Hepatocyte (in vitro differentiated cells): ENCODE measurements around the gene DGKZ. TPM values are rescaled to one million over a fixed set of nuclear protein-coding genes. Genes with fewer than 3 reads are reported as not detected.

Experiments used
- DNase-seq: peaks from one replicate; pipeline ENCODE4 v3.0.0-alpha.2; 2016; ENCODE audit warnings: low spot score
- H2AFZ ChIP-seq: fragments of 200-600 bp; sonication (generic); 2 replicates; pipeline ENCODE4 v1.6.0; 2016; ENCODE audit warnings: antibody characterized with exemption, mild to moderate bottlenecking
- H3K27ac ChIP-seq: fragments of 200-600 bp; sonication (generic); 2 replicates; pipeline ENCODE4 v1.5.1; 2016; ENCODE audit warnings: mild to moderate bottlenecking
- H3K27me3 ChIP-seq: fragments of 200-600 bp; sonication (generic); 2 replicates; pipeline ENCODE4 v1.6.1; 2016
- H3K36me3 ChIP-seq: fragments of 200-600 bp; sonication (generic); replicated peaks from 2 replicates; pipeline ENCODE4 v1.5.1; 2016; ENCODE audit warnings: low read depth; ENCODE audit not compliant: insufficient read depth
- H3K4me1 ChIP-seq: fragments of 200-600 bp; sonication (generic); 2 replicates; pipeline ENCODE4 v1.5.1; 2016; ENCODE audit warnings: mild to moderate bottlenecking, moderate library complexity; ENCODE audit not compliant: insufficient read depth
- H3K4me2 ChIP-seq: fragments of 200-600 bp; sonication (generic); 2 replicates; pipeline ENCODE4 v1.6.0; 2016
- H3K4me3 ChIP-seq: fragments of 200-600 bp; sonication (generic); 2 replicates; pipeline ENCODE4 v1.5.1; 2016; ENCODE audit warnings: mild to moderate bottlenecking
- H3K79me2 ChIP-seq: fragments of 200-600 bp; sonication (generic); 2 replicates; pipeline ENCODE4 v1.6.0; 2017; ENCODE audit warnings: mild to moderate bottlenecking
- H3K9me2 ChIP-seq: fragments of 200-600 bp; sonication (generic); replicated peaks from 2 replicates; pipeline ENCODE4 v1.6.0; 2017; ENCODE audit warnings: mild to moderate bottlenecking; ENCODE audit not compliant: insufficient read depth
- H3K9me3 ChIP-seq: fragments of 200-600 bp; sonication (generic); 2 replicates; pipeline ENCODE4 v1.5.1; 2016; ENCODE audit warnings: low read depth, mild to moderate bottlenecking
- H4K20me1 ChIP-seq: fragments of 200-600 bp; sonication (generic); 2 replicates; pipeline ENCODE4 v1.6.0; 2016; ENCODE audit warnings: mild to moderate bottlenecking; ENCODE audit not compliant: insufficient read depth, poor library complexity, severe bottlenecking
- EZH2 ChIP-seq: fragments of 200-600 bp; sonication (generic); IDR thresholded peaks from 2 replicates; pipeline ENCODE4 v1.6.1; 2016; ENCODE audit warnings: antibody characterized with exemption, mild to moderate bottlenecking, borderline replicate concordance
- EZH2phosphoT487 ChIP-seq: fragments of 200-600 bp; sonication (generic); IDR thresholded peaks from one replicate; pipeline ENCODE4 v1.6.1; 2018; ENCODE audit warnings: antibody characterized with exemption, mild to moderate bottlenecking, low read depth, moderate library complexity; ENCODE audit not compliant: unreplicated experiment, severe bottlenecking
- WGBS: methylation state at CpG from one replicate; pipeline ENCODE4 v1.1.6; 2016; ENCODE audit warnings: low lambda C conversion rate; ENCODE audit errors: missing lambda C conversion rate; 5-methylcytosine and 5-hydroxymethylcytosine counted together
- polyA plus RNA-seq: library from polyadenylated mRNA; unstranded; fragments of >200 nt; fragmentation: Nextera tagmentation; extraction: Ambion mirVana; gene quantifications from 2 replicates; pipeline ENCODE4 v1.2.1, GENCODE V29; 2016
- total RNA-seq: library from RNA; depleted of rRNA; stranded (reverse); fragments of >200 nt; gene quantifications from 2 replicates; pipeline ENCODE4 v1.2.3, GENCODE V29; 2014
- TF ChIP-seq, protein P1 (sequence below): fragments of 200-600 bp; sonication (generic); IDR thresholded peaks from 2 replicates; pipeline ENCODE4 v1.5.1; 2016; ENCODE audit warnings: antibody characterized with exemption, mild to moderate bottlenecking; ENCODE audit not compliant: poor library complexity

Gene DGKZ
- total and polyA plus RNA-seq, 2 experiments from 2014 or later, result 26.6 to 42.9 TPM

DNA sequence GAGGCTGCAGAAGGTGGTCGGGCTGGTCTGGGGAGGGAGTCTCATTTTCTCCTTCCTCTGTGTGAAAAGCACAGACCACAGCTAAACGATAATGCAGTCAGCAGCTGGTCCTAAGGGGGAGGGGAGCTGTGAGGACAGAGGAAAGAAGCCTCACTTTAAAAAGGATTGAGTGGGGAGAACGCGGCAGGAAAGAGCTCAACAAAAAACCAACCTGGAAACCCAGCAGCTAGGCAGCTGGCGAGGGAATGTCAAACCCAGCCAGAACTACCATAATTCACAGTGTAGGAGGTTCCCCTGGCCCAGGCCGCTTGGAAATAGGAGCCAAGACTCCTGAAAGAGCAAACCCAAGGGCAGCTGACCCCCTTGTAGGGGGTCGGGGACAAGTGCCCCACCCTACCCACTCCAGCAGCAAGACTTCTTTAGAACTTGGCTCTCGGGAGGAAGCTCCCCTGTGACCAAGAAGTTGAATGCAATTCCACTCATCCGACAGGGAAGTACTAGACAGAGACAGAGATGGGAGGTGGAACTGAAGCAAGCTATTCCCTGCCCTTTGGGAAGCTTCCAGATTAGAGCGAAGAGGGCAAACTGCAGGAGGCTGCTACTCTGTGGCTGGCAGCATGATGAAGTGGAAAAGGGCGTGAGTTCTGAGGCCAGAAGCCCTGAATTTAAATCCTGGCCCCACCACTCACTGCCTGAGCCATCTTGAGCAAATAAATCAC is 16.5 kb upstream of the DGKZ start:
- Histone ChIP-seq H3K27me3 (peaks cover 56% of the 10 kb centered on the region), H3K4me3 (no peak overlapping the region), H3K79me2 (no peaks in the 10 kb centered on the region), H2AFZ (no peak overlapping the region), H3K9me3 (no peaks in the 10 kb centered on the region), H3K4me1 (peaks cover 9% of the 10 kb centered on the region), H3K4me2 (peak overlapping the region; percentile 49), H4K20me1 (no peaks in the 10 kb centered on the region), H3K36me3 (no peaks in the 10 kb centered on the region), H3K27ac (no peak overlapping the region), H3K9me2 (no peaks in the 10 kb centered on the region)
- WGBS, result 24% methylated on average over 11 of the region's 11 CpGs
- TF ChIP-seq, protein P1, sequence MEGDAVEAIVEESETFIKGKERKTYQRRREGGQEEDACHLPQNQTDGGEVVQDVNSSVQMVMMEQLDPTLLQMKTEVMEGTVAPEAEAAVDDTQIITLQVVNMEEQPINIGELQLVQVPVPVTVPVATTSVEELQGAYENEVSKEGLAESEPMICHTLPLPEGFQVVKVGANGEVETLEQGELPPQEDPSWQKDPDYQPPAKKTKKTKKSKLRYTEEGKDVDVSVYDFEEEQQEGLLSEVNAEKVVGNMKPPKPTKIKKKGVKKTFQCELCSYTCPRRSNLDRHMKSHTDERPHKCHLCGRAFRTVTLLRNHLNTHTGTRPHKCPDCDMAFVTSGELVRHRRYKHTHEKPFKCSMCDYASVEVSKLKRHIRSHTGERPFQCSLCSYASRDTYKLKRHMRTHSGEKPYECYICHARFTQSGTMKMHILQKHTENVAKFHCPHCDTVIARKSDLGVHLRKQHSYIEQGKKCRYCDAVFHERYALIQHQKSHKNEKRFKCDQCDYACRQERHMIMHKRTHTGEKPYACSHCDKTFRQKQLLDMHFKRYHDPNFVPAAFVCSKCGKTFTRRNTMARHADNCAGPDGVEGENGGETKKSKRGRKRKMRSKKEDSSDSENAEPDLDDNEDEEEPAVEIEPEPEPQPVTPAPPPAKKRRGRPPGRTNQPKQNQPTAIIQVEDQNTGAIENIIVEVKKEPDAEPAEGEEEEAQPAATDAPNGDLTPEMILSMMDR, result no peak
- TF ChIP-seq EZH2phosphoT487 (no peak), EZH2 (no peak)
- DNase-seq, result no peak

DNA sequence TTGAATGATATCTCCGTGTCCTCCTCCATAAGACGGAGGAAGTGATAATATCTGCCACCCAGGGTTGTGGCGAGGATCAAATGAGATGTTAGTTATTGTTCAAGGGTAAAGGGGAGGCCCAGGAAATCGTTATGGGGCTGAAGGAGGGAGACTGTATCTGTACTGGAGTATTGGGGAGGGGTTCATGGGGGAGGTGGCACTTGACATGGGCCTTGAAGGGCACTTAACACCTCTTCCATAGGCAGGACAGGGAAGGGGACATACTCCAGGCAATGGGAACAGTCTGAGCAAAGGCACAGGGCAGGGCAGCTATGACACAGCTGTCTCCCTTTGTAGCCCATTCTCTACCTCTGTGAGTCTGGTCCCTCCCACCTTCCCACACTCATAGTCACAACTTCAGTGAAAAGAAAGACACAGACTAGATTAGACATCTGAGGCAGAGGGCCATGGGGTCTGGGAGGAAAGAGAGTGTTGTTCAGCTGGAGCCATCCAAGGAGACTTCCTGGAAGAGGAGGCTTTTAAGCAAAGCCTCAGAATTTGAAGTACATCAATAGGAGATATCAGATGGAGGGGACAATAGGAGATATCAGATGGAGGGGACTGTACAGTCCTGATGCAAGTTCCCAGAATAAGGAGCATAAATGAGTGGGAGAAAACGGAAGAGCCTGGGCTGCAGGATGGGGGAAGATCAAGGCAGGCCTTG is 15.8 kb upstream of the DGKZ start:
- H3K79me2 ChIP-seq, result no peaks in the 10 kb centered on the region
- H3K36me3 ChIP-seq, result no peaks in the 10 kb centered on the region
- H3K4me1 ChIP-seq, result peaks cover 9% of the 10 kb centered on the region
- H3K27ac ChIP-seq, result no peak overlapping the region
- H3K27me3 ChIP-seq, result peaks cover 56% of the 10 kb centered on the region
- H3K4me2 ChIP-seq, result no peak overlapping the region
- no peak for TF ChIP-seq EZH2phosphoT487
- TF ChIP-seq, protein P1, result no peak
- TF ChIP-seq EZH2, result no peak
- no peaks in the 10 kb centered on the region for H4K20me1 ChIP-seq
- 45% methylated on average over 5 of the region's 5 CpGs for WGBS
- no peak overlapping the region for H2AFZ ChIP-seq
- no peak for DNase-seq
- H3K4me3 ChIP-seq, result no peak overlapping the region
- H3K9me2 ChIP-seq, result no peaks in the 10 kb centered on the region
- H3K9me3 ChIP-seq, result no peaks in the 10 kb centered on the region

DNA sequence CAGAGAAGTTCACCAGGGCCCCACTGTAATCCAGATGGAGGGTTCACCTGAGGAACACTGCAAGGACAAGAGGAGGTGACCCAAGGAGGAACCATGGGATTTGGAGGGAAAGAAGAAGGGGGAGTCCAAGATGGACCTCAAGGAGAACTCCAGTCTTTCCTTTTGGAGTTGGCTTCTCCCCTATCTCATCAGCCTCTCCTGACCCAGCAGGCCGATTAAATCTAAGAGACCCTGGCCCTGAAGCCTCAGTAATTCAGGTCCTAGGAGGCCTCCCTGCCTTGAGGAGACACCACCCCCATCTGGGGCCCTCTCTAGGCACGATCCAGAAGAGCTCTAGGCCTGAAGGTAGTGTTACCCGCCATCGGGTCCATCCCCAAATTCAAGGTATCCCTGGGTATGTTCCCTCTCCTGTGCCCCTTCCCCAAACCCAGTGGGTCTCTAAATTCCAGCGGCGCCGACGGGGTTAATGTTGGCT is 15.1 kb upstream of the DGKZ start:
- TF ChIP-seq EZH2phosphoT487 (no peak), EZH2 (no peak)
- TF ChIP-seq, protein P1, result no peak
- DNase-seq, result no peak
- Histone ChIP-seq H3K9me3 (no peaks in the 10 kb centered on the region), H4K20me1 (no peaks in the 10 kb centered on the region), H3K4me1 (peaks cover 9% of the 10 kb centered on the region), H3K4me3 (no peak overlapping the region), H3K27me3 (peaks cover 56% of the 10 kb centered on the region), H2AFZ (no peak overlapping the region), H3K79me2 (no peaks in the 10 kb centered on the region), H3K36me3 (no peaks in the 10 kb centered on the region), H3K4me2 (peak overlapping the region; percentile 100), H3K27ac (no peak overlapping the region), H3K9me2 (no peaks in the 10 kb centered on the region)
- WGBS, result 17% methylated on average over 8 of the region's 8 CpGs
